Activated B cell treated with CpG ODN at 0.5 μM for 24 hours (primary cell): Measurements from ENCODE around the gene EDA. TPM values are rescaled to one million over a fixed set of nuclear protein-coding genes. Genes with fewer than 3 reads are reported as not detected.

ENCODE experiments used
- ATAC-seq: fragments of 200-7000 bp; cut with Tn5 transposase; one replicate; pipeline ENCODE4 v1.10.0; 2021; ENCODE audit warnings: low read depth, mild to moderate bottlenecking, moderate library complexity
- CTCF ChIA-PET: fragments of 350-600 bp; sonication (Branson Sonifier 250); formaldehyde crosslinking; loops from one replicate; lab custom pipeline; 2021; ENCODE audit warnings: antibody characterized with exemption; lab: Charles Lee
- POLR2A ChIA-PET: fragments of 350-600 bp; sonication (Branson Sonifier 250); formaldehyde crosslinking; loops from one replicate; lab custom pipeline; 2021; ENCODE audit warnings: antibody characterized with exemption; lab: Charles Lee
- DNase-seq: peaks from one replicate; pipeline ENCODE4 v3.0.0; 2022
- H3K27ac Mint-ChIP-seq: one replicate; pipeline ENCODE4 v1.8.0; 2020; ENCODE audit warnings: mixed read lengths
- H3K27me3 Mint-ChIP-seq: one replicate; pipeline ENCODE4 v1.8.0; 2021; ENCODE audit warnings: mixed read lengths
- H3K36me3 Mint-ChIP-seq: one replicate; pipeline ENCODE4 v1.8.0; 2021; ENCODE audit warnings: low read depth, mixed read lengths
- H3K4me1 Mint-ChIP-seq: one replicate; pipeline ENCODE4 v1.8.0; 2021; ENCODE audit warnings: mixed read lengths
- H3K4me3 Mint-ChIP-seq: one replicate; pipeline ENCODE4 v1.8.0; 2020; ENCODE audit warnings: mild to moderate bottlenecking, mixed read lengths
- H3K9me3 Mint-ChIP-seq: one replicate; pipeline ENCODE4 v1.8.0; 2020; ENCODE audit warnings: mixed read lengths
- CTCF ChIP-seq: fragments of 200-600 bp; IDR thresholded peaks from one replicate; pipeline ENCODE4 v1.8.0; 2022; ENCODE audit warnings: antibody characterized with exemption, mild to moderate bottlenecking
- intact Hi-C: fragments of 100-400 bp; cut with micrococcal nuclease; formaldehyde crosslinking; loops from one replicate; pipeline ENCODE4 v1.15.1; 2024
- total RNA-seq: library from RNA; stranded (reverse); gene quantifications from 2 replicates; pipeline ENCODE4 v1.2.3, GENCODE V29; 2022

Gene EDA
- total RNA-seq, 1 donor from 2014 or later, result not detected

GRCh38 chrX:70038515-70038914 is 422.6 kb downstream of the EDA start:
- DNase-seq (no peak), ATAC-seq (no peak)
- Mint-ChIP-seq H3K27me3 (no peaks in the 10 kb centered on the region), H3K36me3 (no peaks in the 10 kb centered on the region), H3K9me3 (no peaks in the 10 kb centered on the region), H3K4me1 (no peaks in the 10 kb centered on the region), H3K4me3 (no peak overlapping the region), H3K27ac (no peak overlapping the region)
- POLR2A ChIA-PET, result no interaction called here
- intact Hi-C loops, result no loop called here
- no peak for TF ChIP-seq CTCF
- CTCF ChIA-PET, result no interaction called here

- no peak overlapping the region for H3K4me3 Mint-ChIP-seq
- TF ChIP-seq CTCF, result no peak
- H3K27ac Mint-ChIP-seq, result no peak overlapping the region
- no peaks in the 10 kb centered on the region for H3K36me3 Mint-ChIP-seq
- H3K27me3 Mint-ChIP-seq, result no peaks in the 10 kb centered on the region
- no peaks in the 10 kb centered on the region for H3K4me1 Mint-ChIP-seq
- ATAC-seq (no peak), DNase-seq (no peak)
- ChIA-PET CTCF (no interaction called here), POLR2A (no interaction called here)
- intact Hi-C loops, result no loop called here
- no peaks in the 10 kb centered on the region for H3K9me3 Mint-ChIP-seq
These were observed 423.0 kb downstream of the EDA start for GRCh38 chrX:70038951-70039350.

DNA sequence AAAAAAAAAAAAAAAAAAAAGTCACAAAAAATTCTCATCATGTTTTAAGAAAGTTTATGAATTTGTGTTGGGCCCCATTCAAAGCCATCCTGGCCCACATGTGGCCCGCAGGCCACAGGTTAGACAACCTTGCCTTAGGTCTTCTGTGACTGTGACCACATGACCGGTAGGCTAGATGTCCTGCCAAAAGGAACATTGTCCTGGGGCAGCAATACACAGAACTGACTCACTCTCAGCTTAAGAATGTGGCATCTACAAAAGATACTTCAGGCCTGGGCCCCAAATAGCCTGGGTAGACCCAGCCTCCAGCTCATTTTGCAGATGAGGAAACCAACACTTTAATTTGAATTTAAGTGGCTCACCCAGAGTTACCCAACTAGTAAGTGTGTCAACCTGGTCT is 423.8 kb downstream of the EDA start:
- CTCF ChIA-PET, result no interaction called here
- no peak for TF ChIP-seq CTCF
- Mint-ChIP-seq H3K27me3 (no peaks in the 10 kb centered on the region), H3K9me3 (no peaks in the 10 kb centered on the region), H3K36me3 (no peaks in the 10 kb centered on the region), H3K4me1 (no peaks in the 10 kb centered on the region), H3K27ac (no peak overlapping the region), H3K4me3 (no peak overlapping the region)
- POLR2A ChIA-PET, result no interaction called here
- no peak for ATAC-seq
- intact Hi-C loops, result no loop called here
- DNase-seq, result no peak

DNA sequence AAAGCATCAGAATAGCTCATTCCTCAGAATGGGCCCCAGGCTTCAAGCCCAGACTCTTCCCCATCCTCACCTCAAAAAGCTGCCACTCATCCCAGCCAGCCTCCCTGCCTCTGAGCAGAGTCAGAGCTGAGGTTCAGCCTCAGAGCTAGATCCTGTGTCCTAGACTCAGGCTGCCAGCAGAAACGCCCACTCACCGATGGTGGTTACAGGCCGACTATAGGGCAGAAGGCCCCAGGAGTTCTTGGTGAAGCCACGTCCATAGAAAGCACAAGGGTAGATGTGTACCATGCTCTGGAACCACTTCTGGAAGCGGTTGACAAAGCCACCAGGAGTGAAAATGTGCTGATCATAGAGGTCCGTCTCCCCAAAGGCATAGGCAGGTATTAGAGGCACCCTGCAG is 426.1 kb downstream of the EDA start:
- ChIA-PET CTCF (no interaction called here), POLR2A (no interaction called here)
- Mint-ChIP-seq H3K27ac (no peak overlapping the region), H3K4me1 (no peaks in the 10 kb centered on the region), H3K4me3 (no peak overlapping the region), H3K9me3 (no peaks in the 10 kb centered on the region), H3K36me3 (no peaks in the 10 kb centered on the region), H3K27me3 (no peaks in the 10 kb centered on the region)
- DNase-seq, result no peak
- no peak for ATAC-seq
- no peak for TF ChIP-seq CTCF
- intact Hi-C loops, result no loop called here

- Mint-ChIP-seq H3K4me3 (no peak overlapping the region), H3K4me1 (no peaks in the 10 kb centered on the region), H3K27ac (no peak overlapping the region), H3K9me3 (no peaks in the 10 kb centered on the region), H3K27me3 (no peaks in the 10 kb centered on the region), H3K36me3 (no peaks in the 10 kb centered on the region)
- no peak for ATAC-seq
- intact Hi-C loops, result no loop called here
- ChIA-PET POLR2A (no interaction called here), CTCF (no interaction called here)
- no peak for TF ChIP-seq CTCF
- DNase-seq, result no peak
These were observed 426.8 kb downstream of the EDA start for GRCh38 chrX:70042399-70043371.
